A549 treated with CpdA at 1 μM for 4 hours (cell line): ENCODE results near the gene C1orf226. TPM values are rescaled to one million over a fixed set of nuclear protein-coding genes. Genes with fewer than 3 reads are reported as not detected.

Experiments used
- total RNA-seq: library from RNA; stranded (reverse); fragments of 200-300 nt; extraction: Qiagen RNA extraction; gene quantifications from 5 replicates; pipeline ENCODE4 v1.2.3, GENCODE V29; 2022; ENCODE audit warnings: low read depth

C1orf226 gene
- 0.66 to 1.2 TPM (median 0.90 TPM) in 5 replicates for total RNA-seq

GRCh38 chr1:162381383-162381782 is at the start of gene C1orf226:
C1orf226 (plus strand) TSS chr1:162381728; CDS start chr1:162381902, 174 bp downstream.

GRCh38 chr1:162376691-162377090 is 4.8 kb upstream of the C1orf226 start, which contains the start of gene SPATA46:
SPATA46 (minus strand) TSS chr1:162376854; CDS start chr1:162376790, 64 bp downstream.

GRCh38 chr1:162412002-162412401 is 30.5 kb downstream of the C1orf226 start, which contains the start of gene SH2D1B:
SH2D1B (minus strand) TSS chr1:162412136; CDS start chr1:162412016, 120 bp downstream.

Other genes with a start within 250 kb of the C1orf226 start
- gene SPATA46, start 4.9 kb upstream of the C1orf226 start, total RNA-seq: not detected in 5 replicates
- gene SH2D1B, start 30.4 kb downstream of the C1orf226 start, total RNA-seq: 0.10 to 0.30 TPM (median 0.15 TPM) in 5 replicates
- 17.3 to 21.8 TPM (median 18.6 TPM) in 5 replicates for gene UHMK1, start 116.1 kb downstream of the C1orf226 start, total RNA-seq
- gene UAP1, start 180.0 kb downstream of the C1orf226 start, total RNA-seq: 27.0 to 34.5 TPM (median 29.1 TPM) in 5 replicates